ENCODE data around the gene ATG5.

Gene ATG5

DNA sequence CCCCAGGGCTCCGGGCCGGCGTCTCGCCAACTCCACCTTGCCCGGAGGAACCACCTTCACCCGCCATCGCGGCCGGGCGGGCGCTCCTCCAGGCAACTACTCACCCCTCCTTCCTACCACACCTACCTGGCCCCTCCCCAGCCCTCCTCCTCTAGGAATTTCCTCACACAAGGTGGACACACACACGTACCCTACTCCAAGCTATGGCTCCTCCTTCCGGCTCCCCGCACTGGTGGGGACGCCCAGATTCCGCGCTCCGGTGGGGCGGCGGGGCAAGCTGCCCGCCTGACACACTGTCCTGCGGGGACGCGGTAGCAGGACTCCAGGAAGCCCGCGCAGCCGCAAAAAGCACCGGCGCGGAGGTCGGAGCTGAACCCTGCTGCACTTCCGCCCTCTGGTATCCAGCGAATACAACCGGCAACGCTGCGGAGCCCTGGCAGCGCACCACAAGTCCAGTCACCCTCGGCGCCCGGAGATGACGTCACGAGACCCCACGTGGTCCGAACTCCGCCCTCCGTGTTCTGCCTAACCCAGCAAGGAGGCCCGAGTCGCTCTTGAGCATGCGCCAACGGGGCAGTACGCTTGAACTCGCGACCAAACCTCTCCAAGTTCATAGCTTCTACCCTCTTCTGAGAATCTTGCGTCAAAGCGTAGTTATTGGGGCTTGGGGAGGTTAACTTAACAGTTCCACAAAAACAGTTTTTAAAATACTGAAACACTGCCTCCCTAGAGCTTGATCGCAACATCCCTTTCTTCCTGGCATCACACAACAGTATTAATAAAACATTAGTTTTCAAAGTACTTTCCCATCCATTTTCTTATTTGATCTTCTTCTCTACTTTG lies at the start of gene ATG5:
ATG5 (minus strand) TSS at position 425 of the 843 bp plus-strand sequence. CDS start 9,552 bp downstream, outside the sequence.
- DNase-seq (ENCODE audit: low read depth): peak; percentile 100

- DNase-seq (ENCODE audit: low read depth): no peak
These were observed 48.1 kb upstream of the ATG5 start for GRCh38 chr6:106373502-106374239.

DNA sequence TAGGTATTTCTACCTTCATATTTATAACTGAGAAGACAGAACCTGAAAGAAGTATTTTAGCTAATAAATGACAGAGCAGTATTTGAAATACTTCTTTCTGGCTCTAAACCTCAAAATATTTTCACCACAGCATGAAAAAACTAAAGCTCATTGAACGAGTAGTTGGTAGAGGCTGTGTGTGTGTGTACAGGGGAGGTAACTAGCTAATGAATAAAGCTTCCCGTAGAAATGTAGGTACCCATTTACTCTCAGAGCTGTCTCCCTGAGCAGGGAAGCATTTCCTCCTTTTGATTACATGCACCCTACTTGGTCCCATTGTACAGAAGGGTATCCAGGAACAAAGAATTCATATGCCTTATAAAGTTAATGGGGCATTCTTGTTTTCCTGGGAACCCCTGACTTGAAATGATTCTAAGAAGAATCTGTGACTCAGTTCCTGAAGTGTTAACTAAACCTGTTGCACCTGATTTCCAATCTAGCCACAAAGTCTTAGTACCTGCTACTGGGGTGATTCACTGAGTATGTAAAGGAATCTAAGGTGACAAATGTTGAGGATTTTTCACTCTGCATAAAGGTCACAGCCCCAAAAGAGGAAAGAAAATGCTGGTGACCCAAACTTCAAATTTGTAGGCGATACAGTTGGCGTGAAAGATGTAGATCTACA lies 47.4 kb upstream of the ATG5 start:
- DNase-seq (ENCODE audit: low read depth): no peak

- no peak for DNase-seq (ENCODE audit: low read depth)
These were observed 45.1 kb upstream of the ATG5 start for GRCh38 chr6:106370639-106371038.

- no peak for DNase-seq (ENCODE audit: low read depth)
These were observed 44.2 kb upstream of the ATG5 start for GRCh38 chr6:106369739-106370138.

DNA sequence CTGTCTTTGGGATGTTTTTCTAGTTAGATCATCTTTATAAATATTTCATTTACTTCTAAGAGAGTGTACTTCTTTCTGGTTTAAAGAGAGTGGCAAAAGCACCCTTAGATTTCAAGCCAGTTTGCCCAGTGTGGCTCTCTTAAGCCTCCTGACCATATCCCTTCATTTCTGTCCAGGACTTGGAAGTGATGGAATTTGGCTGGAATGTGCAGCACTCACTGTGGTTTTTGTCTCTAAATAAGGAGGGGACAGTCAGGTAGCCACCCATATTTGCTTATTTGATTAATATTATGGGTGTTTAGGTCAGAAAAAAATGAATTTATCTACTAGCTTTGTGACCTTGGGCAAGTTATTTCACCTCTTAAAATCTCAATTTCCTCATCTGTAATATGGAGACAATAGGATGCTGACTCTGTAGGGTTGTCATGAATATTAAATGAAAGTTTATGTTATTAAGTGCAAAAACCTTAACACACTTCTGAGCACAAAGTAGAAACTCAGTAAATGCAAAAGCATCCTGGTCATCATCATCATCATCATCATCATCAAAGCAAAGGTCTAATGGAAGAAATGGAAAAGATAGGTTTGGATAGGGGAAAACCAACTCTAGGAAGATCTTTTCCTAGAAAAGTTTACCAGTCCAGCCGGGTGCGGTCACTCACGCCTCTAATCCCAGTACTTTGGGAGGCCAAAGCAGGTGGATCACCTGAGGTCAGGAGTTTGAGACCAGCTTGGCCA lies 38.0 kb upstream of the ATG5 start:
- no peak for DNase-seq (ENCODE audit: low read depth)

DNA sequence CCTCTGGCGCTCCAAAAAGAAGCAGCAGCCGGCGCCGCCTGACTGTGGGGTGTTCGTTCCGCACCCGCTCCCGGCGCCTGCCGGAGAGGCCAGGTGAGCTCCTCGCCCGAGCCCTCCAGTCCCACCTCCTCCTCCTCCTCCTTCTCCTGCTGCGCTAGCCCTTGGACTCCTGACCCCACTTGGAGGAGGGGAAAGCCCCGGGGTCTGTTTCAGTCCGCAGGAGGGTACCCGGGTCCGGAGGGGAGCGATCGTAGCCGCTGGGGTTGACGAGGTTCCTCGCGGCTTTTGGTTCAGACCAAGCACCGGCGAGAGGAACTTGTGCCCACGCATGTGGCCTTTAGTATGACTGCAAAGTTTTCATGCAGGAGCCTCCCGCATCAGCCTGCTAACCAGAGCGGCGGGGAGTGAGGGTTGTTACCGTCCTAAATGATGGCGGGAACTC lies 35.5 kb upstream of the ATG5 start:
- DNase-seq (ENCODE audit: low read depth): no peak

GRCh38 chr6:106360410-106360988 lies 34.9 kb upstream of the ATG5 start, which contains the start of gene CRYBG1:
TSS of gene CRYBG1 (plus strand) at chr6:106360717. CDS start at chr6:106360909, 192 bp downstream.
- DNase-seq (ENCODE audit: low read depth): peak; percentile 45

DNA sequence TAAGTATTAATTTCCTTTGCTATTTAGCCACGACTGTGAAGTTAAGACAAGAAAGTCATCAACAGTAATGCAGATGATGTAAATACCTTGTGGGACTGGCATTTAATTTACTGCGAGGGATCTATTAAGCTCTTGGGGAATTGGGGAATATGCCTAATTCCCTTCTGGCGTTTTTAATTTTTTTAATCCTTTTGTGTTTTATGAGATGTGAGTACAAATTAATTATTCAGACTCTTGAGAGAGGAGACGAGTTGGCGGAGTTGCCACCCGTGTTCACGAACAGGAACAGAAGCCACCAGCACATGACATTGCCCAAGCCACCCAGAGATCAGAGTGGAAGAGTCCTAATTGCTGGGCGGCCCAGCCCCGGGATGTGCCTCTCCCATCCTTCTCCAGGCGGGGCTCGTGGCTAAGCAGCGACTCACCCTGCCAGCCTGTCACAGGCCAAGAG lies 34.4 kb upstream of the ATG5 start:
- DNase-seq (ENCODE audit: low read depth): no peak

GRCh38 chr6:106356378-106356777 lies 30.8 kb upstream of the ATG5 start:
- no peak for DNase-seq (ENCODE audit: low read depth)

DNA sequence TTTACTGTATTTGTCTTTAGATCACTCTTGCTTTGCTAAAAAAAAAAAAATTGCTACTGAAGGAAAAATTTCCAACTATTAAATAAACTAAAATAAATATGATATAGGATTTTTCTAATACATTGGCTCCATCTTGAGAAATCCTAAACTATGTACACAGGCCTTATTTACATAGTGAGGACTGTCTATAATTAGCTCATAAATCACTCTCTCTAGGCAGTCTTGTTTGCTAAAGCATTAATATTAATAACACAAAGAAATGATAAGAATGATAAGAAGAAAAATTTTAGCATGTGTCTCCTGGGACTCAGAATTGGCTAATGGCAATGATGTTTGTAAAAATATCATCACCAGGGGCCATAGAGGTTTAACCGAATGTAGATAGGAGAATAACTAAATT lies 21.7 kb upstream of the ATG5 start:
- DNase-seq (ENCODE audit: low read depth): no peak

- DNase-seq (ENCODE audit: low read depth): no peak
These were observed 13.9 kb upstream of the ATG5 start for GRCh38 chr6:106339334-106340029.

DNA sequence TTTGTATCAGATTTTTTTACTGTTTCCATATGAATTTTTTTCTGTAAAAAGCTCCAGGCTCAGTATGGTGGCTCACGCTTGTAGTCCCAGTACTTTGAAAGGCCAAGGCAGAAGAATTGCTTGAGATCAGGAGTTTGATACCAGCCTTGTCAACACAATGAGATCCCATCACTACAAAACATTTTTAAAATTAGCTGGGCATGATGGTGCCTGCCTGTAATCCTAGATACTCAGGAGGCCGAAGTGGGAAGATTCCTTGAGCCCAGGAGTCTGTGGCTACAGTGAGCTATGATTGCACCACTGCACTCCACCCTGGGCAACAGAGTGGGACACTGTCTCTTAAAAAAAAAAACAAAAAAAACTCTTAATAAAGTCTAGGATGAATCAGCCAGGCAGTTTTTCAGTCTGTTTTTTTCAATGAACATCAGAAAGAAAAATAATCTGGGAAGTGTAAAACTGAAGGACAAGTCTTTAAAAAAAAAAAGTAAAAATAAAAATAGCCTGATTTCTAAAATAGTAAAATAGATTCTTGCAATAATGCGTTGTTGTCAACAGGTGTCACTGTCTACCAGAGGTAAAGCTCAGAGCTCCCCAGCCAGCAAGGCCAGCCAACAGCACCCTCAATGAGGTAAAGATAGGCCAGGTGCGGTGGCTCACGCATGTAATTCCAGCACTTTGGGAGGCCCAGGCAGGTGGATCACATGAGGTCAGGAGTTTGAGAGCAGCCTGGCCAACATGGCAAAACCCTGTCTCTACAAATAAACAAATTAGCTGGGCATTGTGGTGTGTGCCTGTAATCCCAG lies 9.3 kb upstream of the ATG5 start:
- DNase-seq (ENCODE audit: low read depth): no peak

DNA sequence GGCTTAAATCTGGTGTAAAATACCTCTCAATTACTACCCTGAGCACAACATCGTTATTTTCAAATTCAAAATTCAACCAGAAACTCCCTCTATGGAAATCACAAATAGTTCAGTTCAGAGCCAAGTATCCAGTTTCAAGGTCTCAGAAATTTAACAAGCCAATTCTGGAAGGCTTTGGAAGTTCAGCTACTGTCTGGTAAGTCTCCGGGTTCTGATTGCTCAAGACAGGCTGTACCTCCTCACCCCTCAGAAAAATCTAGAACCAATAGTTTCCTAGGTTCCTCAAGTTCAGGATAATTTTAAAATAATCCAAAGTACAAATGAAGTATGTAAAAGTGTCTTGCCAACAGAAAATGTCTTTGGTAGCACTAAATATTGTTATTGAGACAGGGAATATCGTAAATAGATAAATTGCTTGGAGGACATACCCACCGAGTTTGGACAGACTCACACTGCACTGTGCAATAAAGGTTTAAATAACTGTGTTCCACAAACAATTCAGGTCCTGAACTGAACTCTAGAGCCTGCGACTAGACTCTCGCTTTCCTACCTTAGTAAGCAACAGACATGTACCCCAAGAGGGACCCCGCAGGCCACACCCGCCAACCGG lies 729 bp downstream of the ATG5 start:
- DNase-seq (ENCODE audit: low read depth): no peak

GRCh38 chr6:106321940-106322339 lies 3.6 kb downstream of the ATG5 start:
- DNase-seq (ENCODE audit: low read depth): no peak

DNA sequence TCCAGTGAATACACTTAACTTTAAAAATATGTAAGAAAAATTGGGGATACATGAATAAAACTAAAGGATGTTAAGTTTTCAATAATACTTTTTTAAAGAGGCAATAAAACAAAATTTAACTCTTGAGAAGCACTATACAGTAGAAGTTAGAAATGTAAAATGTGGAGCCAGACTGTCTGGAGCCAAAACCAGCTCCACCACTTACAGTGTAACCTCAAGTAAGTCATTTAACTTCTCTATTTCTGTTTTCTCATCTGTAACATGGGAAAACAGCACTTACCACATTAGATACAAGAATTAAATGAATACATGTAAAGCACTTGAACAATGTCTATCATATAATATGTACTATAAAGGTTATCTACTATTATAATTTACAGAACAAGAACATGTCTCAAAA lies 6.7 kb downstream of the ATG5 start:
- no peak for DNase-seq (ENCODE audit: low read depth)

DNA sequence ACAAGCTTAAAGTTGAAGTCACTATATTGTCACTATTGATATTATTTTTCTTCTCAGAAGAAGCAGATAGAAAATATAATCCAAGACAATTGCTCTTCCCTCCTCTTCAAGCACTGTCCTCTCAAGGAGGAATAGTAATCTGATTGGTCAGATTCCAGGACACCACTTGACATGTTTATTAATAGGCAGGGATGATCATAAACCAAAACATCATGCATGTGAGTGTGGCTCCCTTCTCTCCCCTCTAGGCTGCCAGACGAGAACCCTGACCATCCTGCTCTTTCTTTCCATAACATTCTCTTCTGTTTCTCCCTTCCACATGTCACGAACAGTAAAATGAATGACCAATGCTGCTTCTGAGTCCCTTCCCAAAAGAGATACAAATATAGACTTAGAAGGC lies 7.5 kb downstream of the ATG5 start:
- no peak for DNase-seq (ENCODE audit: low read depth)

DNA sequence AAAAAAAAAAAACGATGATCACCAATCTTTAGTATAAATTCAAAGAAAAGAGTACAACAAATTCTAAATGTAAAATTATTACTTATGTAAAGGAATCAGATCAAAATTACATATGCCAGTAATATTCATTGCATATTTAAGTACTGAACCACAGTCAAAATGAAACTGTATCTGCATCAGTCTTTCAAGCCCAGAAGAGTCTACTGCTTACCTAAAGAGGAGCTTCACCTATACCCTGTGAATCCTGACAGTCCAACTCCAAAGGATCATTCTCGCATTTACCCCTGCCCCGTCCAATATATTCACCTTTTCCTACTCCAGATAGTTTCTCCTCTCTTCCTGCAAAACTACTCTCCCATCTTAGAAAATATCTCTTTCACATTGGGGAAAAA lies 9.2 kb downstream of the ATG5 start:
- DNase-seq (ENCODE audit: low read depth): no peak

GRCh38 chr6:106315765-106316374 lies 9.7 kb downstream of the ATG5 start:
- no peak for DNase-seq (ENCODE audit: low read depth)
